NCI-H187 (cell line): Measurements from ENCODE around the gene ELP4.
A peak's percentile ranks its signal among the peaks of the same experiment; 100 is the strongest.

Experiments
- DNase-seq, 2 experiments: peaks; one replicate each; lab custom pipeline; 2025; lab: John Stamatoyannopoulos, UW

ELP4 gene

GRCh38 chr11:31800398-31801265 lies 291.1 kb downstream of the ELP4 start:
- DNase-seq = no peak

DNA sequence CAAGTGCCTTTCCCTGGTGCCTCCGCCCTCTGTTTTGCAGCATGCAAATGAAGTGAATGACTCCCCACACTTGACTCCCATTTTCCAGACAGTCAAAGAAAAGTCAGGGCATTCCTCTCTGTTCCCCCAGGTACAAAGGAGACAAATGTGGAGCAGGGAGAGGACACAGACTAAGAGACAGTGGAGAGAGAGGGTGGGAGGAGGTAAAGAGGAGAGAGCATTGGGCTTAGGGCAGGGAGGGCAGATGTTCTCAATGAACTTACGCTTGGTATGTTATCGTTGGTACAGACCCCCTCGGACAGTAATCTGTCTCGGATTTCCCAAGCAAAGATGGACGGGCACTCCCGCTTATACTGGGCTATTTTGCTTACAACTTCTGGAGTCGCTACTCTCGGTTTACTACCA lies 291.7 kb downstream of the ELP4 start:
- no peak for DNase-seq

GRCh38 chr11:31802000-31802551 lies 292.5 kb downstream of the ELP4 start:
- DNase-seq = no peak

DNA sequence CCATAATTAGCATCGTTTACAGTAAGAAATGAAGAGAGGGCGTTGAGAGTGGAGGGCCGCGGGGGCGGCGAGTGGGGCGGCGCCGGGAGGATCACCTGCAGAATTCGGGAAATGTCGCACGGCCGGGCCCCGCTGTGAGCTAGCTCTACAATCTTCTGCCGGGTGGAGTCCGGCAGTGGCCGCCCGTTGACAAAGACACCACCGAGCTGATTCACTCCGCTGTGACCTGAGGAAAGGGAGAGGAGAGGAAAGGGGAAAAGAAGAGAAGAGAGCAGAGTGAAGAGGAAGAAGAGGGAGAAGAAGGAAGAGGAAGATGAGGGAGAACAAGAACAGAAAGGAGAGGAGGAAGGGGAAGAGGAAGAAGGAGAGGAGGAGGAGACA lies 293.0 kb downstream of the ELP4 start:
- no peak for DNase-seq

GRCh38 chr11:31802990-31803812 lies 293.6 kb downstream of the ELP4 start:
- no peak for DNase-seq

GRCh38 chr11:31803813-31804311 lies 294.3 kb downstream of the ELP4 start:
- no peak for DNase-seq

GRCh38 chr11:31804312-31805036 lies 294.9 kb downstream of the ELP4 start:
- DNase-seq = no peak

DNA sequence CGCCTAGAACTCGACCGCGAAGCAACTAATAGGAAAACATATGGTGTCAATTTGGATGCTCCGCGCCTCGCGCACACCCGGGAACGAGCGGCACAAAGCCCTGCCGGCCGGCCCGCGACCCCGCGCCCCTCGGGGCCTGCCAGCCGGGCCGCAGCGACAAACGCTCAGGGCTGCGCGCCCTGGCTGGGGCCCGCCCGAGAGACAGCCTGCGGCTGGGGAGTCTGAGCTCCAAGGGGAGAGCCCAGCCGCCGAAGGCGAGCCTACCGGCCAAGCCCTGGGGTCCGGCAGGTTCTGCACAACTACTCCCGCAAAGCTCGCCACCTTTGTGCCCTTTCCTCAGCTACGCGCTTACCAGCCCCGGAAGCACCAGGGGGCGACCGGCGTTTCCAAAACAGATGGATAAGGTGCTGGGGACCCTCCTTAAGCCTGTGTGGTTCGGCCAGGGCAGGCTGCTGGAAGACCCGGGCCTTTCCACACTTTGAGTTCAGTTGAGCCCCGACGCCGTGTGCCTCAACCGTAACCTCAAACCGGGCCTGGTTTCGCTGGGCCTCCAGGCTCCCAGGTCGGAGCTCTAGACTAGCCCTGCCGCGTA lies 295.6 kb downstream of the ELP4 start:
- DNase-seq = no peak

- DNase-seq = no peak
Measured at GRCh38 chr11:31805629-31806185, 296.1 kb downstream of the ELP4 start.

GRCh38 chr11:31806186-31806927 lies 296.8 kb downstream of the ELP4 start:
- DNase-seq = no peak

GRCh38 chr11:31806928-31807798 lies 297.6 kb downstream of the ELP4 start:
- no peak for DNase-seq

GRCh38 chr11:31807799-31808667 lies 298.5 kb downstream of the ELP4 start:
- no peak for DNase-seq

- DNase-seq = no peak
Measured at GRCh38 chr11:31808721-31809540, 299.4 kb downstream of the ELP4 start.

GRCh38 chr11:31809541-31809856 lies 299.9 kb downstream of the ELP4 start:
- no peak for DNase-seq

- DNase-seq = no peak
Measured at GRCh38 chr11:31809857-31810778, 300.6 kb downstream of the ELP4 start.

DNA sequence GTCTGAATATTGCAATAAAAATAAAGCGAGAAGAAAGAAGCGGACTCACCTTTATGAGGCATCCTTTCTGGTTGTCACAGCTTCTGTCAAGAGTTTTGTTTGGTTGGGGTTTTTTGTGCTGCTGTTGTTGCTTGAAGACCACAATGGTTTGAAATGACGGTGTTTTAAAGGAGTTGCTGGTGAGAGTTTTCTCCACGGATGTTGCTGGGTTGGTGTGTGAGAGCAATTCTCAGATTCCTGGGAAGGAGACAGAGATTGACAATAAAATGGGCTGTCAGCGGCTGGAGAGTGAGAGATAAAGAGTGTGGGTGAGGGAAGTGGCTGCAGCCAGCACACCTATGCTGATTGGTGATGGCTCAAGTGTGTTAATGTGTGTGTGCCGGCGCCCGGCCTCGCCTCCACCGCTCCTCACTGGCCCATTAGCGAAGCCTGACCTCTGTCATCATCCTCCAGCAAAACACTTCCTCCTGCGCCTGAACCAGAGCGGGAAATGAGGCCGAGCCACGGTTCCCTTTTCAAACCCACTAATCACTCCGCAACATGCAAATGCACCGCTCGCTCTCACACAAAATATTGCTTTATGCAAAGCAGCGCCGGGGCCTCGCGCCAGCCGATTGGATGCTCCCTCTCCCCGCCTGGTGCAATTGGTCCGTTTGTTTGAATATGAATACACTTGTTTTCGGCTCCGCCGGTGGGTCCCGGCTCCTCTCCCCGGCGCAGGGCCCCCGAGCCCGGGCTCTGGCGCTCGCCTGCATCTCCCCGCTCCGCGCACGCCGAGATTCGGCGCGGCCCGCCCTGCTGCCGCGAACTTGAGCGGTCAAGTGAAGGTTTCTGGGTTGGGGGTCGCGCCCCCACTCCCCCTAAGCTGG lies 301.4 kb downstream of the ELP4 start, which contains the start of gene PAX6:
TSS of gene PAX6 (minus strand) at position 544 of the 869 bp plus-strand sequence. CDS start 4,911 bp downstream, outside the sequence.
- DNase-seq = peak in 1 of 2 experiments; percentile 19
